Measurements from ENCODE around the gene EHMT1. TPM values are rescaled to one million over a fixed set of nuclear protein-coding genes. Genes with fewer than 3 reads are reported as not detected.
"Not testable (repeated sequence)": the region's sequence is repeated elsewhere in the genome, so short reads cannot be mapped to it uniquely, and the experiment has no call there.

Gene EHMT1
- total RNA-seq, 1 donor from 2014 or later = 82.7 TPM

- no peak overlapping the region for H3K4me3 ChIP-seq
- ATAC-seq = no peak
- H3K9me3 ChIP-seq = no peaks in the 10 kb centered on the region
- H3K27ac ChIP-seq = no peak overlapping the region
- no peaks in the 10 kb centered on the region for H3K4me1 ChIP-seq
- peaks cover 69% of the 10 kb centered on the region for H3K36me3 ChIP-seq
- intact Hi-C loops (cut with DNase I) = no loop called here
- H3K27me3 ChIP-seq = no peaks in the 10 kb centered on the region
- no peak for TF ChIP-seq CTCF (IDR thresholded peaks at IDR 0.05)
- no peak for DNase-seq
These were observed 159.5 kb downstream of the EHMT1 start for GRCh38 chr9:137778336-137778735.

- H3K4me1 ChIP-seq = no peaks in the 10 kb centered on the region
- no peak overlapping the region for H3K27ac ChIP-seq
- no peak for TF ChIP-seq CTCF (IDR thresholded peaks at IDR 0.05)
- ATAC-seq (peak; percentile 22), DNase-seq (no peak)
- no peaks in the 10 kb centered on the region for H3K27me3 ChIP-seq
- no peak overlapping the region for H3K4me3 ChIP-seq
- no peaks in the 10 kb centered on the region for H3K9me3 ChIP-seq
- H3K36me3 ChIP-seq = peaks cover 75% of the 10 kb centered on the region
- intact Hi-C loops (cut with DNase I) = no loop called here
These were observed 160.1 kb downstream of the EHMT1 start for GRCh38 chr9:137778914-137779313.

- H3K27ac ChIP-seq; H3K27me3 ChIP-seq; intact Hi-C loops (cut with DNase I); H3K4me1 ChIP-seq; DNase-seq; H3K4me3 ChIP-seq; H3K9me3 ChIP-seq; ATAC-seq: not testable (repeated sequence)
- H3K36me3 ChIP-seq = peaks cover 78% of the 10 kb centered on the region
These were observed 161.2 kb downstream of the EHMT1 start for GRCh38 chr9:137780031-137780430.

- H3K27ac ChIP-seq = no peak overlapping the region
- peaks cover 70% of the 10 kb centered on the region for H3K36me3 ChIP-seq
- ATAC-seq = no peak
These were observed 163.2 kb downstream of the EHMT1 start for GRCh38 chr9:137781906-137782585.

GRCh38 chr9:137783521-137783920 is 164.7 kb downstream of the EHMT1 start:
- Histone ChIP-seq H3K9me3 (no peaks in the 10 kb centered on the region), H3K27me3 (no peaks in the 10 kb centered on the region), H3K4me3 (no peak overlapping the region), H3K27ac (no peak overlapping the region), H3K36me3 (peaks cover 56% of the 10 kb centered on the region), H3K4me1 (no peaks in the 10 kb centered on the region)
- intact Hi-C loops (cut with DNase I) = no loop called here
- no peak for TF ChIP-seq CTCF (IDR thresholded peaks at IDR 0.05)
- ATAC-seq (no peak), DNase-seq (peak; percentile 48)

More at GRCh38 chr9:137781906-137782585, 163.2 kb downstream of the EHMT1 start:
- no peak for TF ChIP-seq CTCF (IDR thresholded peaks at IDR 0.05)
- H3K4me1 ChIP-seq = no peaks in the 10 kb centered on the region
- DNase-seq = no peak
- H3K4me3 ChIP-seq = no peak overlapping the region
- no peaks in the 10 kb centered on the region for H3K9me3 ChIP-seq
- H3K27me3 ChIP-seq = no peaks in the 10 kb centered on the region
- intact Hi-C loops (cut with DNase I) = no loop called here

- H3K36me3 ChIP-seq = peaks cover 50% of the 10 kb centered on the region
- no peak for TF ChIP-seq CTCF (IDR thresholded peaks at IDR 0.05)
- no peak overlapping the region for H3K4me3 ChIP-seq
- peak; percentile 35 for DNase-seq
- no peak for ATAC-seq
- no peaks in the 10 kb centered on the region for H3K9me3 ChIP-seq
- H3K27me3 ChIP-seq = no peaks in the 10 kb centered on the region
- intact Hi-C loops (cut with DNase I) = no loop called here
- H3K4me1 ChIP-seq = no peaks in the 10 kb centered on the region
- H3K27ac ChIP-seq = no peak overlapping the region
These were observed 165.2 kb downstream of the EHMT1 start for GRCh38 chr9:137784046-137784445.

Data from upper lobe of right lung (tissue), 1 donor.